Neural cell (in vitro differentiated cells): ENCODE measurements around the gene UGT1A8. TPM values are rescaled to one million over a fixed set of nuclear protein-coding genes. Genes with fewer than 3 reads are reported as not detected.
"Not testable (repeated sequence)": the region's sequence is repeated elsewhere in the genome, so short reads cannot be mapped to it uniquely, and the experiment has no call there.

ENCODE experiments used
- H2AFZ ChIP-seq: fragments of 200-600, 300-800 bp; sonication (generic), shearing (Covaris generic); 2 replicates; pipeline ENCODE4 v1.6.0; 2014; ENCODE audit warnings: low read depth, mild to moderate bottlenecking, antibody characterized with exemption, low read length, moderate library complexity
- H3F3A ChIP-seq: fragments of 200-600 bp; shearing (Covaris generic); 2 replicates; pipeline ENCODE4 v1.6.1; 2016; ENCODE audit warnings: mild to moderate bottlenecking, moderate library complexity, mixed read lengths, antibody characterized with exemption, low read length; ENCODE audit not compliant: insufficient read depth, poor library complexity, severe bottlenecking
- H3K27ac ChIP-seq: fragments of 200-600, 300-800 bp; sonication (generic), shearing (Covaris generic); 2 replicates; pipeline ENCODE4 v1.5.1; 2014; ENCODE audit warnings: mild to moderate bottlenecking, low read length, moderate library complexity
- H3K27me3 ChIP-seq: fragments of 300-800, 200-600 bp; sonication (generic), shearing (Covaris generic); 2 replicates; pipeline ENCODE4 v1.6.0; 2014; ENCODE audit warnings: mild to moderate bottlenecking, low read depth, low read length, moderate library complexity; ENCODE audit not compliant: insufficient read depth
- H3K36me3 ChIP-seq: fragments of 300-800, 200-600 bp; sonication (generic), shearing (Covaris generic); 2 replicates; pipeline ENCODE4 v1.5.1; 2014; ENCODE audit warnings: mild to moderate bottlenecking, antibody characterized with exemption, low read length, moderate library complexity; ENCODE audit not compliant: insufficient read depth
- H3K4me2 ChIP-seq: fragments of 300-800, 200-600 bp; sonication (generic), shearing (Covaris generic); 2 replicates; pipeline ENCODE4 v1.6.0; 2014; ENCODE audit warnings: mild to moderate bottlenecking, low read length
- H3K4me3 ChIP-seq: fragments of 300-800, 200-600 bp; sonication (generic), shearing (Covaris generic); 2 replicates; pipeline ENCODE4 v1.5.1; 2014; ENCODE audit warnings: mild to moderate bottlenecking, low read length, moderate library complexity
- H3K79me2 ChIP-seq: fragments of 200-600 bp; shearing (Covaris generic); replicated peaks from 2 replicates; pipeline ENCODE4 v1.6.0; 2014; ENCODE audit warnings: mild to moderate bottlenecking, low read length, moderate library complexity; ENCODE audit not compliant: insufficient read depth
- H3K9ac ChIP-seq: fragments of 300-800, 200-600 bp; sonication (generic), shearing (Covaris generic); 2 replicates; pipeline ENCODE4 v1.6.1; 2016; ENCODE audit warnings: mild to moderate bottlenecking, low read length, mixed read lengths
- H3K9me2 ChIP-seq: fragments of 200-600 bp; shearing (Covaris generic); 2 replicates; pipeline ENCODE4 v1.6.1; 2016; ENCODE audit warnings: mild to moderate bottlenecking, low read length, mixed read lengths; ENCODE audit not compliant: insufficient read depth
- H3K9me3 ChIP-seq: fragments of 200-600, 300-800 bp; sonication (generic), shearing (Covaris generic); 2 replicates; pipeline ENCODE4 v1.6.1; 2016; ENCODE audit warnings: mild to moderate bottlenecking, mixed run types, low read length, moderate library complexity, mixed read lengths
- H4K20me1 ChIP-seq: fragments of 200-600 bp; shearing (Covaris generic); 2 replicates; pipeline ENCODE4 v1.6.1; 2016; ENCODE audit warnings: mild to moderate bottlenecking, mixed run types; ENCODE audit not compliant: insufficient read depth
- CTCF ChIP-seq: fragments of 450-650 bp; IDR thresholded peaks from 2 replicates; pipeline ENCODE4 v1.5.1; 2014; ENCODE audit warnings: antibody characterized with exemption, mild to moderate bottlenecking, moderate library complexity; ENCODE audit not compliant: poor library complexity, severe bottlenecking
- EP300 ChIP-seq: fragments of 450-650 bp; conservative IDR thresholded peaks from 2 replicates; pipeline ENCODE4 v1.6.1; 2014; ENCODE audit warnings: antibody characterized with exemption, mild to moderate bottlenecking, moderate library complexity; ENCODE audit not compliant: poor library complexity, severe bottlenecking
- EZH2 ChIP-seq: fragments of 200-600, 300-800 bp; shearing (Covaris generic), sonication (generic); IDR thresholded peaks from 2 replicates; pipeline ENCODE4 v1.6.1; 2014; ENCODE audit warnings: antibody characterized with exemption, low read length, borderline replicate concordance, mild to moderate bottlenecking; ENCODE audit not compliant: insufficient read depth, poor library complexity, severe bottlenecking
- MXI1 ChIP-seq: fragments of 450-650 bp; conservative IDR thresholded peaks from 2 replicates; pipeline ENCODE4 v1.6.1; 2014; ENCODE audit warnings: antibody characterized with exemption, mild to moderate bottlenecking; ENCODE audit not compliant: poor library complexity, severe bottlenecking
- POLR2AphosphoS5 ChIP-seq: IDR thresholded peaks from 2 replicates; pipeline ENCODE4 v1.6.1; 2012
- RAD21 ChIP-seq: fragments of 450-650 bp; conservative IDR thresholded peaks from 2 replicates; pipeline ENCODE4 v1.6.1; 2014; ENCODE audit warnings: antibody characterized with exemption, mild to moderate bottlenecking, moderate library complexity
- REST ChIP-seq: IDR thresholded peaks from 2 replicates; pipeline ENCODE4 v1.6.1; 2012; ENCODE audit warnings: borderline replicate concordance
- SMC3 ChIP-seq: fragments of 450-650 bp; conservative IDR thresholded peaks from 2 replicates; pipeline ENCODE4 v1.6.1; 2014; ENCODE audit warnings: antibody characterized with exemption, mild to moderate bottlenecking, moderate library complexity; ENCODE audit not compliant: poor library complexity
- TAF1 ChIP-seq: IDR thresholded peaks from 2 replicates; pipeline ENCODE4 v1.6.1; 2012; ENCODE audit warnings: low read depth
- polyA plus RNA-seq: library from polyadenylated mRNA; depleted of rRNA; stranded (reverse); fragments of >200 nt; gene quantifications from 2 replicates; pipeline ENCODE4 v1.2.3, GENCODE V29; 2014

The UGT1A8 gene
- polyA plus RNA-seq, 1 donor from 2014 or later, result not detected

- no peak overlapping the region for H2AFZ ChIP-seq
- no peaks in the 10 kb centered on the region for H3K27me3 ChIP-seq
- no peaks in the 10 kb centered on the region for H3K9me2 ChIP-seq
- no peaks in the 10 kb centered on the region for H3F3A ChIP-seq
- no peaks in the 10 kb centered on the region for H3K9me3 ChIP-seq
- H3K4me3 ChIP-seq, result no peak overlapping the region
- no peaks in the 10 kb centered on the region for H4K20me1 ChIP-seq
- H3K79me2 ChIP-seq, result no peaks in the 10 kb centered on the region
- no peak overlapping the region for H3K4me2 ChIP-seq
- no peaks in the 10 kb centered on the region for H3K36me3 ChIP-seq
- no peak overlapping the region for H3K27ac ChIP-seq
- no peak for TF ChIP-seq CTCF
- TF ChIP-seq RAD21, result no peak
- TF ChIP-seq SMC3, result no peak
- TF ChIP-seq MXI1, result no peak
- TF ChIP-seq REST, result no peak
- no peak for TF ChIP-seq EP300
- no peak for TF ChIP-seq POLR2AphosphoS5
- no peak for TF ChIP-seq EZH2
- no peak for TF ChIP-seq TAF1
- H3K9ac ChIP-seq, result no peak overlapping the region
Observed at GRCh38 chr2:233572468-233572867, 45.0 kb upstream of the UGT1A8 start.

- H3K9me2 ChIP-seq, H3K79me2 ChIP-seq, H2AFZ ChIP-seq, H3K36me3 ChIP-seq, H3K4me2 ChIP-seq, H3F3A ChIP-seq, H4K20me1 ChIP-seq, H3K27me3 ChIP-seq, H3K4me3 ChIP-seq, H3K27ac ChIP-seq, H3K9ac ChIP-seq, H3K9me3 ChIP-seq: not testable (repeated sequence)
Observed at GRCh38 chr2:233577341-233577740, 40.1 kb upstream of the UGT1A8 start.

- H3K27me3 ChIP-seq, H2AFZ ChIP-seq, H3K4me2 ChIP-seq, H3K9ac ChIP-seq, H3K79me2 ChIP-seq, H3K9me3 ChIP-seq, H4K20me1 ChIP-seq, H3F3A ChIP-seq, H3K27ac ChIP-seq, H3K4me3 ChIP-seq, H3K36me3 ChIP-seq, H3K9me2 ChIP-seq: not testable (repeated sequence)
Observed at GRCh38 chr2:233583217-233583965, 34.0 kb upstream of the UGT1A8 start.
